Measurements from ENCODE around the gene DYNLL2. TPM values are rescaled to one million over a fixed set of nuclear protein-coding genes. Genes with fewer than 3 reads are reported as not detected.

Gene DYNLL2
- total and polyA plus RNA-seq, 9 of the 15 experiments (the other 6 are each of a cell fraction or from before 2014, with no cell fraction given): 1.8 to 24.5 (median 13.0) TPM

DNA sequence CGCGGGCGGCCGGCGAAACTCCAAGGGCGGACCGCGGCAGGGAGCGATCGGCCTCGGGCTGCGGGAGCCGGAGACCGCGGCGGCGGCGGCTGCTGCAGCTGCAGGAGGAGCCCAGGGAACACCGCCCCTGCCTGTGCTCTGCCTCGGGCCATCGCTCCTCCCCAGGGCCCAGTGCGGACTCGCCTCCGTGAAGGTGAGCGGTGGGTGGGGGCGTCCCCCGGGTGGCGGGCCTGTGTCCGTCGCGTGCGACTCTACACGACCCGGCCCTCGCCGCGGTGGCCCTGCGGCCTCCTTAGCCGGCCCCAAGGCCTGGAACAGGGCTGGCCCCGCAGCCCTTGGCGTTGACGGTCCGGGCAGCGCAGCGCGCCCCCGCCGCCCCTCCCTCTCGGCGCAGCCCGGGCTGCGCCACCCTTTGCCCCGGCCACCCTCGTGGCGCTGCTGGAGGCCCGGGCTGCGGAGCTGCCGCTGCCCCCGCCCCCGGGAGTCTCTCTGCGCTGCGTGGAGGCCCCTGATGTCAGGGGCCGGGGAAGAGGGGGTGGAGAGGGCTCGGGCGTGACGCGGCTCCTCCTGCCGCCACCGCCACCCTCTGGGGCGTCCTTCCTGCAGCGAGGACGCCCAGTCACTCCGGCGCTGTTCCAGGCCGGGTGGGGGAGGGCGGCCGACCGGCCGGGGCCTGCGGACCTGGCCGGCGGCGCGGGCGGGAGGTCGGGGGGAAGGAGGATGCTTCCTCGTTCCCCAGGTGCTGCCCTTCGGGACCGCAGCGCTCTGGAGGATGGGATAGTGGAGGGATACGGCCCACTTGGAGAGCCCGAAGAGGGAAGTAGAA lies 485 bp downstream of the DYNLL2 start (continued):
- TF ChIP-seq, protein P1, sequence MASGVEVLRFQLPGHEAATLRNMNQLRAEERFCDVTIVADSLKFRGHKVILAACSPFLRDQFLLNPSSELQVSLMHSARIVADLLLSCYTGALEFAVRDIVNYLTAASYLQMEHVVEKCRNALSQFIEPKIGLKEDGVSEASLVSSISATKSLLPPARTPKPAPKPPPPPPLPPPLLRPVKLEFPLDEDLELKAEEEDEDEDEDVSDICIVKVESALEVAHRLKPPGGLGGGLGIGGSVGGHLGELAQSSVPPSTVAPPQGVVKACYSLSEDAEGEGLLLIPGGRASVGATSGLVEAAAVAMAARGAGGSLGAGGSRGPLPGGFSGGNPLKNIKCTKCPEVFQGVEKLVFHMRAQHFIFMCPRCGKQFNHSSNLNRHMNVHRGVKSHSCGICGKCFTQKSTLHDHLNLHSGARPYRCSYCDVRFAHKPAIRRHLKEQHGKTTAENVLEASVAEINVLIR (CRISPR knock-in tag; IDR thresholded peaks at IDR 0.05): 0 out of 2 replicates have a peak, but pooled peaks have one; percentile 23
- TF ChIP-seq, protein P2, sequence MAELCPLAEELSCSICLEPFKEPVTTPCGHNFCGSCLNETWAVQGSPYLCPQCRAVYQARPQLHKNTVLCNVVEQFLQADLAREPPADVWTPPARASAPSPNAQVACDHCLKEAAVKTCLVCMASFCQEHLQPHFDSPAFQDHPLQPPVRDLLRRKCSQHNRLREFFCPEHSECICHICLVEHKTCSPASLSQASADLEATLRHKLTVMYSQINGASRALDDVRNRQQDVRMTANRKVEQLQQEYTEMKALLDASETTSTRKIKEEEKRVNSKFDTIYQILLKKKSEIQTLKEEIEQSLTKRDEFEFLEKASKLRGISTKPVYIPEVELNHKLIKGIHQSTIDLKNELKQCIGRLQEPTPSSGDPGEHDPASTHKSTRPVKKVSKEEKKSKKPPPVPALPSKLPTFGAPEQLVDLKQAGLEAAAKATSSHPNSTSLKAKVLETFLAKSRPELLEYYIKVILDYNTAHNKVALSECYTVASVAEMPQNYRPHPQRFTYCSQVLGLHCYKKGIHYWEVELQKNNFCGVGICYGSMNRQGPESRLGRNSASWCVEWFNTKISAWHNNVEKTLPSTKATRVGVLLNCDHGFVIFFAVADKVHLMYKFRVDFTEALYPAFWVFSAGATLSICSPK (IDR thresholded peaks at IDR 0.05; ENCODE audit: borderline replicate concordance): no peak
- TF ChIP-seq, protein P3, sequence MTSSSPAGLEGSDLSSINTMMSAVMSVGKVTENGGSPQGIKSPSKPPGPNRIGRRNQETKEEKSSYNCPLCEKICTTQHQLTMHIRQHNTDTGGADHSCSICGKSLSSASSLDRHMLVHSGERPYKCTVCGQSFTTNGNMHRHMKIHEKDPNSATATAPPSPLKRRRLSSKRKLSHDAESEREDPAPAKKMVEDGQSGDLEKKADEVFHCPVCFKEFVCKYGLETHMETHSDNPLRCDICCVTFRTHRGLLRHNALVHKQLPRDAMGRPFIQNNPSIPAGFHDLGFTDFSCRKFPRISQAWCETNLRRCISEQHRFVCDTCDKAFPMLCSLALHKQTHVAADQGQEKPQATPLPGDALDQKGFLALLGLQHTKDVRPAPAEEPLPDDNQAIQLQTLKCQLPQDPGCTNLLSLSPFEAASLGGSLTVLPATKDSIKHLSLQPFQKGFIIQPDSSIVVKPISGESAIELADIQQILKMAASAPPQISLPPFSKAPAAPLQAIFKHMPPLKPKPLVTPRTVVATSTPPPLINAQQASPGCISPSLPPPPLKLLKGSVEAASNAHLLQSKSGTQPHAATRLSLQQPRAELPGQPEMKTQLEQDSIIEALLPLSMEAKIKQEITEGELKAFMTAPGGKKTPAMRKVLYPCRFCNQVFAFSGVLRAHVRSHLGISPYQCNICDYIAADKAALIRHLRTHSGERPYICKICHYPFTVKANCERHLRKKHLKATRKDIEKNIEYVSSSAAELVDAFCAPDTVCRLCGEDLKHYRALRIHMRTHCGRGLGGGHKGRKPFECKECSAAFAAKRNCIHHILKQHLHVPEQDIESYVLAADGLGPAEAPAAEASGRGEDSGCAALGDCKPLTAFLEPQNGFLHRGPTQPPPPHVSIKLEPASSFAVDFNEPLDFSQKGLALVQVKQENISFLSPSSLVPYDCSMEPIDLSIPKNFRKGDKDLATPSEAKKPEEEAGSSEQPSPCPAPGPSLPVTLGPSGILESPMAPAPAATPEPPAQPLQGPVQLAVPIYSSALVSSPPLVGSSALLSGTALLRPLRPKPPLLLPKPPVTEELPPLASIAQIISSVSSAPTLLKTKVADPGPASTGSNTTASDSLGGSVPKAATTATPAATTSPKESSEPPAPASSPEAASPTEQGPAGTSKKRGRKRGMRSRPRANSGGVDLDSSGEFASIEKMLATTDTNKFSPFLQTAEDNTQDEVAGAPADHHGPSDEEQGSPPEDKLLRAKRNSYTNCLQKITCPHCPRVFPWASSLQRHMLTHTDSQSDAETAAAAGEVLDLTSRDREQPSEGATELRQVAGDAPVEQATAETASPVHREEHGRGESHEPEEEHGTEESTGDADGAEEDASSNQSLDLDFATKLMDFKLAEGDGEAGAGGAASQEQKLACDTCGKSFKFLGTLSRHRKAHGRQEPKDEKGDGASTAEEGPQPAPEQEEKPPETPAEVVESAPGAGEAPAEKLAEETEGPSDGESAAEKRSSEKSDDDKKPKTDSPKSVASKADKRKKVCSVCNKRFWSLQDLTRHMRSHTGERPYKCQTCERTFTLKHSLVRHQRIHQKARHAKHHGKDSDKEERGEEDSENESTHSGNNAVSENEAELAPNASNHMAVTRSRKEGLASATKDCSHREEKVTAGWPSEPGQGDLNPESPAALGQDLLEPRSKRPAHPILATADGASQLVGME (CRISPR knock-in tag; IDR thresholded peaks at IDR 0.05): no peak
- TF ChIP-seq ZFP30 (CRISPR knock-in tag; IDR thresholded peaks at IDR 0.05; ENCODE audit: borderline replicate concordance): no peak
- no peak for TF ChIP-seq ZNF644 (tag; IDR thresholded peaks at IDR 0.05; ENCODE audit: low read depth)
- TF ChIP-seq ZNF445 (CRISPR knock-in tag; IDR thresholded peaks at IDR 0.05; ENCODE audit: low read depth): no peak
- 0 out of 2 replicates have a peak, but pooled peaks have one; percentile 30 for TF ChIP-seq E2F3 (CRISPR knock-in tag; IDR thresholded peaks at IDR 0.05)
- TF ChIP-seq ZNF12 (CRISPR knock-in tag; IDR thresholded peaks at IDR 0.05): no peak
- TF ChIP-seq, protein P4, sequence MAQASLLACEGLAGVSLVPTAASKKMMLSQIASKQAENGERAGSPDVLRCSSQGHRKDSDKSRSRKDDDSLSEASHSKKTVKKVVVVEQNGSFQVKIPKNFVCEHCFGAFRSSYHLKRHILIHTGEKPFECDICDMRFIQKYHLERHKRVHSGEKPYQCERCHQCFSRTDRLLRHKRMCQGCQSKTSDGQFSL (CRISPR knock-in tag; IDR thresholded peaks at IDR 0.05): peak; percentile 64
- TF ChIP-seq, protein P4 (tag; IDR thresholded peaks at IDR 0.05): peak in 1 of 2 experiments; percentile 40; a peak in 1 of 4 replicates
- no peak for TF ChIP-seq ZC3H11A (IDR thresholded peaks at IDR 0.05; ENCODE audit: low read depth, low read length)
- TF ChIP-seq NFIC (IDR thresholded peaks at IDR 0.05): peak; percentile 11; the same call in 1 of the 2 replicates
- TF ChIP-seq FOXA3 (CRISPR knock-in tag; conservative IDR thresholded peaks at IDR 0.05 in 1 of 2, IDR thresholded peaks at IDR 0.05 in 1 of 2): no peak
- TF ChIP-seq NR2F6 (CRISPR knock-in tag; IDR thresholded peaks at IDR 0.05): no peak
- no peak for TF ChIP-seq KHSRP (IDR thresholded peaks at IDR 0.05)
- TF ChIP-seq TAF1 (IDR thresholded peaks at IDR 0.05; ENCODE audit: control insufficient read depth, extremely low read depth, insufficient read depth, low read length, severe bottlenecking): peak; percentile 44
- no peak for TF ChIP-seq KLF16 (IDR thresholded peaks at IDR 0.05)
- no peak for TF ChIP-seq HMG20A (CRISPR knock-in tag; conservative IDR thresholded peaks at IDR 0.05)
